Right renal pelvis (tissue), 4 donors: ENCODE results near the gene SPAG16. TPM values are rescaled to one million over a fixed set of nuclear protein-coding genes. Genes with fewer than 3 reads are reported as not detected.

ENCODE experiments used
- DNase-seq, 4 donors: peaks; one replicate each; pipeline ENCODE4 v3.0.0-alpha.2; 2013; ENCODE audit warnings: low read depth in 4 of 4, low spot score in 3 of 4, missing footprints in 1 of 4
- polyA plus RNA-seq, 4 donors: library from polyadenylated mRNA; unstranded; fragments of 120-200 nt; gene quantifications; one replicate each; pipeline ENCODE4 v1.2.1, GENCODE V29; 2013; ENCODE audit not compliant: insufficient read length in 4 of 4

SPAG16 gene
- polyA plus RNA-seq, 4 donors = 62.9 to 72.8 (median 70.0) TPM

GRCh38 chr2:213787869-213788268 lies 503.6 kb downstream of the SPAG16 start:
- DNase-seq = no peak

GRCh38 chr2:213789940-213790339 lies 505.7 kb downstream of the SPAG16 start:
- no peak for DNase-seq

GRCh38 chr2:213792045-213792444 lies 507.8 kb downstream of the SPAG16 start:
- DNase-seq = no peak

GRCh38 chr2:213806125-213806726 lies 522.0 kb downstream of the SPAG16 start:
- DNase-seq = peak in 2 of 4 donors; percentile 1 to 7

GRCh38 chr2:213816583-213816982 lies 532.3 kb downstream of the SPAG16 start:
- DNase-seq = no peak

- DNase-seq = no peak
These were observed 534.2 kb downstream of the SPAG16 start for GRCh38 chr2:213818436-213818835.

GRCh38 chr2:213834331-213834730 lies 550.1 kb downstream of the SPAG16 start:
- no peak for DNase-seq

GRCh38 chr2:213834746-213835145 lies 550.5 kb downstream of the SPAG16 start:
- no peak for DNase-seq

- DNase-seq = no peak
These were observed 562.6 kb downstream of the SPAG16 start for GRCh38 chr2:213846856-213847255.

GRCh38 chr2:213847316-213847715 lies 563.1 kb downstream of the SPAG16 start:
- no peak for DNase-seq

GRCh38 chr2:213848631-213849030 lies 564.4 kb downstream of the SPAG16 start:
- DNase-seq = no peak

GRCh38 chr2:213861638-213862037 lies 577.4 kb downstream of the SPAG16 start:
- DNase-seq = no peak

- no peak for DNase-seq
These were observed 578.3 kb downstream of the SPAG16 start for GRCh38 chr2:213862407-213863076.

GRCh38 chr2:213863541-213863940 lies 579.3 kb downstream of the SPAG16 start:
- DNase-seq = no peak

GRCh38 chr2:213868526-213868925 lies 584.3 kb downstream of the SPAG16 start:
- DNase-seq = no peak

- DNase-seq = no peak
These were observed 601.2 kb downstream of the SPAG16 start for GRCh38 chr2:213885485-213885884.

- DNase-seq = no peak
These were observed 630.2 kb downstream of the SPAG16 start for GRCh38 chr2:213914510-213914909.

- no peak for DNase-seq
These were observed 635.8 kb downstream of the SPAG16 start for GRCh38 chr2:213920014-213920413.

GRCh38 chr2:213923543-213923942 lies 639.3 kb downstream of the SPAG16 start:
- DNase-seq = no peak

GRCh38 chr2:213934560-213934959 lies 650.3 kb downstream of the SPAG16 start:
- DNase-seq = no peak

- no peak for DNase-seq
These were observed 673.8 kb downstream of the SPAG16 start for GRCh38 chr2:213958086-213958485.

- DNase-seq = no peak
These were observed 675.3 kb downstream of the SPAG16 start for GRCh38 chr2:213959589-213959988.
